Keratinocyte (primary cell): ENCODE results near the gene GNPTG. TPM values are rescaled to one million over a fixed set of nuclear protein-coding genes. Genes with fewer than 3 reads are reported as not detected.

Experiments
- DNase-seq: peaks from one replicate; pipeline ENCODE4 v3.0.0-alpha.2; 2011; ENCODE audit warnings: low read depth, missing footprints, low spot score
- FAIRE-seq: peaks from 2 replicates; lab custom pipeline; 2011; peaks lifted over from hg19 to GRCh38; lab: Jason Lieb, UNC
- H2AFZ ChIP-seq: 2 replicates; pipeline ENCODE4 v1.6.0; 2012; ENCODE audit warnings: low read length, control low read depth, inconsistent platforms; ENCODE audit not compliant: control insufficient read depth
- H3K27ac ChIP-seq: 2 replicates; pipeline ENCODE4 v1.5.1; 2011; ENCODE audit warnings: low read length; ENCODE audit not compliant: control insufficient read depth, insufficient read depth
- H3K27me3 ChIP-seq: 3 replicates; pipeline ENCODE4 v1.6.0; 2011; ENCODE audit warnings: low read length; ENCODE audit not compliant: control insufficient read depth, insufficient read depth; ENCODE audit errors: extremely low read depth
- H3K36me3 ChIP-seq, 2 experiments: 2 replicates in 1 of 2; 3 replicates in 1 of 2; pipeline ENCODE4 v1.5.1; 2011; ENCODE audit warnings: low read length in 2 of 2, mild to moderate bottlenecking in 1 of 2; ENCODE audit not compliant: control insufficient read depth in 2 of 2, insufficient read depth in 2 of 2; ENCODE audit errors: extremely low read depth in 1 of 2
- H3K4me1 ChIP-seq: 3 replicates; pipeline ENCODE4 v1.5.1; 2011; ENCODE audit warnings: low read length; ENCODE audit not compliant: control insufficient read depth, insufficient read depth; ENCODE audit errors: extremely low read depth
- H3K4me2 ChIP-seq: 3 replicates; pipeline ENCODE4 v1.6.0; 2011; ENCODE audit warnings: low read depth, low read length; ENCODE audit not compliant: control insufficient read depth, insufficient read depth; ENCODE audit errors: extremely low read depth
- H3K4me3 ChIP-seq, 3 experiments: fragments of 200-600 bp in 1 of 3; sonication (generic) in 1 of 3; 2 replicates in 2 of 3; 3 replicates in 1 of 3; pipeline ENCODE4 v1.5.1; 2011 to 2016; ENCODE audit warnings: low read length in 3 of 3, mild to moderate bottlenecking in 3 of 3, control low read depth in 2 of 3, inconsistent platforms in 1 of 3, low read depth in 1 of 3, mixed read lengths in 1 of 3, mixed run types in 1 of 3, moderate library complexity in 1 of 3; ENCODE audit not compliant: control insufficient read depth in 2 of 3, insufficient read depth in 2 of 3; ENCODE audit errors: extremely low read depth in 1 of 3
- H3K79me2 ChIP-seq: 2 replicates; pipeline ENCODE4 v1.6.0; 2012; ENCODE audit warnings: low read length; ENCODE audit not compliant: control insufficient read depth, insufficient read depth
- H3K9ac ChIP-seq: 3 replicates; pipeline ENCODE4 v1.6.0; 2011; ENCODE audit warnings: low read length; ENCODE audit not compliant: control insufficient read depth, insufficient read depth; ENCODE audit errors: extremely low read depth
- H3K9me1 ChIP-seq: 3 replicates; pipeline ENCODE4 v1.6.0; 2011; ENCODE audit warnings: low read length; ENCODE audit not compliant: control insufficient read depth, insufficient read depth; ENCODE audit errors: extremely low read depth
- H3K9me3 ChIP-seq: 2 replicates; pipeline ENCODE4 v1.5.1; 2012; ENCODE audit warnings: low read depth, low read length; ENCODE audit not compliant: control insufficient read depth
- H4K20me1 ChIP-seq: 3 replicates; pipeline ENCODE4 v1.6.0; 2011; ENCODE audit warnings: low read length; ENCODE audit not compliant: control insufficient read depth, insufficient read depth; ENCODE audit errors: extremely low read depth
- EZH2 ChIP-seq: IDR thresholded peaks from one replicate; pipeline ENCODE4 v1.6.1; 2012; ENCODE audit warnings: inconsistent platforms, mild to moderate bottlenecking, low read length, moderate library complexity
- dilution Hi-C: fragments of 300-500 bp; cut with MboI; formaldehyde crosslinking; loops from one replicate; pipeline ENCODE4 v1.7.0; 2020; ENCODE audit warnings: low sequenced_read_pairs; ENCODE audit not compliant: extremely low pct_ligation_motif_present
- polyA plus RNA-seq, 5 experiments: library from polyadenylated mRNA; depleted of rRNA in 3 of 5; stranded (reverse) in 3 of 5; stranded (forward) in 1 of 5; unstranded in 1 of 5; fragments of >200 nt; gene quantifications; 1 replicate in 1 of 5; 2 replicates in 3 of 5; 3 replicates in 1 of 5; pipeline versions ENCODE4 v1.2.1 to v1.2.3, GENCODE V29; 2011 to 2012; ENCODE audit warnings: missing spikeins in 2 of 5, low read depth in 1 of 5, low replicate concordance in 1 of 5
- TF ChIP-seq, protein P1 (sequence below), 3 experiments: IDR thresholded peaks in 1 of 3; conservative IDR thresholded peaks in 1 of 3; optimal IDR thresholded peaks in 1 of 3; 2 replicates in 2 of 3; 3 replicates in 1 of 3; pipeline versions ENCODE3 to v1.5.1; 2011; ENCODE audit warnings: low read length in 3 of 3, mild to moderate bottlenecking in 3 of 3, moderate library complexity in 2 of 3, control low read depth in 1 of 3, inconsistent platforms in 1 of 3; ENCODE audit not compliant: insufficient read depth in 2 of 3; ENCODE audit errors: extremely low read depth in 1 of 3

The GNPTG gene
- polyA plus RNA-seq, 1 donor (not counting 4 experiments of a cell fraction or from before 2014, with no cell fraction given): 30.9 TPM

DNA sequence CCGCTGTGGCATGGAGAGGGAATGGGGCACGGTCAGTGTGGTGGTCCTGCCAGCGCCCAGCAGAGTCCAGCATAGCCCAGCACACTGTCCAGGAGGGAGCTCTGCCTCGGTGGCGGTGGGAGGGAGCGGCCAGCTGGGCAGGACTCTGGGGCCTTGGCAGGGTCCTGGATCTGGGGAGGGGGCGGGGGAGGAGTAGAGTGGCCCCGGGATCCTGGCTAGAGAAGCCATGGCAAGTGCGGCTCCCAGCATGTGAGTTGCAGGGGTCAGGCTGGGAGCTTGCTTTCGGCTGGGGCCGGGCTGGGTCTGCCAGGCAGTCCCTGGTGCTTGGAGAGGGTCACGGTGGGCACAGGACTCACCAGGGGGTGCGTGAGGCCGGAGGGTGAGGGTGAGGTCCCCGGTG is 3.9 kb downstream of the GNPTG start:
- Histone ChIP-seq H2AFZ (no peak overlapping the region), H3K9me1 (peaks cover 4% of the 10 kb centered on the region), H3K36me3 (peaks cover 0 to 1% of the 10 kb centered on the region in 2 experiments), H3K4me1 (peaks cover 14% of the 10 kb centered on the region), H3K9me3 (no peaks in the 10 kb centered on the region), H3K79me2 (peaks cover 65% of the 10 kb centered on the region), H3K27ac (no peak overlapping the region), H3K4me2 (no peak overlapping the region), H3K4me3 (no peak overlapping the region), H3K9ac (no peak overlapping the region), H4K20me1 (no peaks in the 10 kb centered on the region), H3K27me3 (no peaks in the 10 kb centered on the region)
- TF ChIP-seq, protein P1, sequence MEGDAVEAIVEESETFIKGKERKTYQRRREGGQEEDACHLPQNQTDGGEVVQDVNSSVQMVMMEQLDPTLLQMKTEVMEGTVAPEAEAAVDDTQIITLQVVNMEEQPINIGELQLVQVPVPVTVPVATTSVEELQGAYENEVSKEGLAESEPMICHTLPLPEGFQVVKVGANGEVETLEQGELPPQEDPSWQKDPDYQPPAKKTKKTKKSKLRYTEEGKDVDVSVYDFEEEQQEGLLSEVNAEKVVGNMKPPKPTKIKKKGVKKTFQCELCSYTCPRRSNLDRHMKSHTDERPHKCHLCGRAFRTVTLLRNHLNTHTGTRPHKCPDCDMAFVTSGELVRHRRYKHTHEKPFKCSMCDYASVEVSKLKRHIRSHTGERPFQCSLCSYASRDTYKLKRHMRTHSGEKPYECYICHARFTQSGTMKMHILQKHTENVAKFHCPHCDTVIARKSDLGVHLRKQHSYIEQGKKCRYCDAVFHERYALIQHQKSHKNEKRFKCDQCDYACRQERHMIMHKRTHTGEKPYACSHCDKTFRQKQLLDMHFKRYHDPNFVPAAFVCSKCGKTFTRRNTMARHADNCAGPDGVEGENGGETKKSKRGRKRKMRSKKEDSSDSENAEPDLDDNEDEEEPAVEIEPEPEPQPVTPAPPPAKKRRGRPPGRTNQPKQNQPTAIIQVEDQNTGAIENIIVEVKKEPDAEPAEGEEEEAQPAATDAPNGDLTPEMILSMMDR (optimal IDR thresholded peaks at IDR 0.05 in 1 of 3, IDR thresholded peaks at IDR 0.05 in 1 of 3, conservative IDR thresholded peaks at IDR 0.05 in 1 of 3; ENCODE audit: extremely low read depth in 1 of 3, insufficient read depth in 2 of 3, low read length in 3 of 3): no peak
- no peak for TF ChIP-seq EZH2
- dilution Hi-C loops: no loop called here
- DNase-seq (no peak), FAIRE-seq (no peak)

DNA sequence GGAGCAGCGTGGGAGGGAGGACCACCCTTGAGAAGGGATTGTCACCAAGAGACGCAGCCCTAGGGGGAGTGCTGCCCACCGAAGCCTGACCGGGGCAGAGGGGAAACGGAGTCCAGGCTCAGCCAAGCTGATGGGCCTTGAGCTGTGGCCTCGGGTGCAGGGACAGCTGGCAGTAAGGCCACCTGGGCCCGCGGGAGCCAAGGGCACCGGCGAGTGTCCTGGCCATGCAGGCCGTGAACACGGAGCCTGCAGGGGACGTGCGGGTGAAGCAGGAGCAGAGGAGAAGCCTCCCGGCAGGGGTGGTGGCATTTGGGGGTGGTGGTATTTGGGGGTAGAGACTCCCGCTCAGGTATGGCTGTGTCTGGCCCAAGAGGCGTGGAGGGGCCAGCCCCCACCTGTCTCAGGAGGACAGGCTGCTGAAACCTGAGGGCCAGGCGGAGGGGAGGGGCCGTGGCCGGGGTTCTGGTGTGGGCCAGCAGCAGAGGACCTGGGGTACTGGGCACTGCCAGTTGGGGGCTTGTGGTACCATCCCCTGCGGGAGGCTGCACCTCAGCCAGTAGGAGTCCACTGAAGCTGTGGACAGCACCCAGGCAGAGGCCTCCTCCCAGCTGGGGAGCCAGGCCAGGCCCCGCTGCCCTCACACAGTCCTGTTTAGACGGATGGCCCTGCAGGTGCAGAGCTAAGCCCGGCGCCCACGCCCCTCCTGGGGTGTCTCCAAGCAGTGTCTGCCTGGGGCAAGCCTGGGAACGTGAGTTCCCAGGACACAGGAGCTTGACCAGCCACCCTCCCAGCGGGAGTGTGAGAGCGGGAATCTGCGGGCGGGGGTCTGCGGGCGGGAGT is 4.5 kb downstream of the GNPTG start:
- Histone ChIP-seq H3K4me3 (no peak overlapping the region), H3K4me1 (peaks cover 8% of the 10 kb centered on the region), H3K79me2 (peaks cover 61% of the 10 kb centered on the region), H3K27me3 (no peaks in the 10 kb centered on the region), H2AFZ (no peak overlapping the region), H3K27ac (no peak overlapping the region), H4K20me1 (no peaks in the 10 kb centered on the region), H3K4me2 (no peak overlapping the region), H3K9ac (no peak overlapping the region), H3K9me1 (peaks cover 4% of the 10 kb centered on the region), H3K36me3 (peaks cover 0 to 1% of the 10 kb centered on the region in 2 experiments), H3K9me3 (no peaks in the 10 kb centered on the region)
- no peak for TF ChIP-seq EZH2
- TF ChIP-seq, protein P1 (optimal IDR thresholded peaks at IDR 0.05 in 1 of 3, IDR thresholded peaks at IDR 0.05 in 1 of 3, conservative IDR thresholded peaks at IDR 0.05 in 1 of 3; ENCODE audit: extremely low read depth in 1 of 3, insufficient read depth in 2 of 3, low read length in 3 of 3): no peak
- no peak for DNase-seq
- no peak for FAIRE-seq
- dilution Hi-C loops: no loop called here
